Muscle layer of duodenum (tissue), 2 donors: Measurements from ENCODE around the gene STX10.

ENCODE experiments used
- H3K27ac ChIP-seq: one replicate; pipeline ENCODE4 v1.7.0; 2013; ENCODE audit warnings: mild to moderate bottlenecking, low read length
- H3K27me3 ChIP-seq: one replicate; pipeline ENCODE4 v1.7.0; 2013; ENCODE audit warnings: low read depth, mild to moderate bottlenecking, control low read depth, low read length
- H3K36me3 ChIP-seq, 2 donors: one replicate each; pipeline ENCODE4 v1.7.0; 2013; ENCODE audit warnings: low read length in 2 of 2, control low read depth in 1 of 2, mild to moderate bottlenecking in 1 of 2; ENCODE audit not compliant: insufficient read depth in 2 of 2, control insufficient read depth in 1 of 2
- H3K4me1 ChIP-seq, 2 donors: one replicate each; pipeline ENCODE4 v1.7.0; 2013; ENCODE audit warnings: low read length in 2 of 2, mild to moderate bottlenecking in 2 of 2, control low read depth in 1 of 2, moderate library complexity in 1 of 2; ENCODE audit not compliant: insufficient read depth in 2 of 2, control insufficient read depth in 1 of 2
- H3K4me3 ChIP-seq, 2 donors: one replicate each; pipeline ENCODE4 v1.7.0; 2013; ENCODE audit warnings: low read length in 2 of 2, low read depth in 1 of 2, mild to moderate bottlenecking in 1 of 2
- H3K9me3 ChIP-seq, 2 donors: one replicate each; pipeline ENCODE4 v1.7.0; 2013; ENCODE audit warnings: low read length in 2 of 2, control low read depth in 1 of 2, mild to moderate bottlenecking in 1 of 2; ENCODE audit not compliant: control insufficient read depth in 1 of 2
- donor health status: healthy.

Gene STX10

GRCh38 chr19:13094106-13094504, 56.1 kb downstream of the STX10 start:
- peaks cover 5 to 72% of the 10 kb centered on the region in 2 donors for H3K4me1 ChIP-seq
- H3K27me3 ChIP-seq = no peaks in the 10 kb centered on the region
- peak overlapping the region; percentile 23 for H3K27ac ChIP-seq
- H3K36me3 ChIP-seq = peaks cover 0 to 8% of the 10 kb centered on the region in 2 donors
- H3K9me3 ChIP-seq = no peaks in the 10 kb centered on the region
- no peak overlapping the region for H3K4me3 ChIP-seq
